Inflammatory macrophage treated with lipopolysaccharide for 1 hour (primary cell): ENCODE data around the gene EGFLAM.

Experiments
- DNase-seq, 2 donors: peaks; one replicate each; pipeline ENCODE4 v3.0.0-alpha.2; 2020 to 2022

EGFLAM gene

DNA sequence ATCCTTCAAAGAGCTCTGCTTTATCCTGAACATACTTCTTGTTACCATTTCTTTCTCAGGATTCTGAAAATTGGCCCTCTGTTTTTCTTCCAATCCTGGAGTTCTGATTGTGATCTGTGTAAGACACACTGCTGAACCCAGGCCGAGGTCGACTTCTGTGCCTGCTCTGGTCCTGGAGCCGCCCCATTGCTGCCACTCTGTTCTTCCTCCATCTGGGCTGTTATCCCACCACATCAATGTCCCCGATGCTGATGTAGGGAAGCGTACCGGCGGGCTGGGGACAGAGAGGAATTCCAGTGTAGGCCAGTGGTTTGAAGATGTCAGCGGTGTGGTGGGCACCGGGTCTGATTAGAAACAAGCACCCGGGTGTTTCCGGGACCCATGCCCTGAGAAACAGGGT, 195.6 kb downstream of the EGFLAM start:
- DNase-seq = no peak

DNA sequence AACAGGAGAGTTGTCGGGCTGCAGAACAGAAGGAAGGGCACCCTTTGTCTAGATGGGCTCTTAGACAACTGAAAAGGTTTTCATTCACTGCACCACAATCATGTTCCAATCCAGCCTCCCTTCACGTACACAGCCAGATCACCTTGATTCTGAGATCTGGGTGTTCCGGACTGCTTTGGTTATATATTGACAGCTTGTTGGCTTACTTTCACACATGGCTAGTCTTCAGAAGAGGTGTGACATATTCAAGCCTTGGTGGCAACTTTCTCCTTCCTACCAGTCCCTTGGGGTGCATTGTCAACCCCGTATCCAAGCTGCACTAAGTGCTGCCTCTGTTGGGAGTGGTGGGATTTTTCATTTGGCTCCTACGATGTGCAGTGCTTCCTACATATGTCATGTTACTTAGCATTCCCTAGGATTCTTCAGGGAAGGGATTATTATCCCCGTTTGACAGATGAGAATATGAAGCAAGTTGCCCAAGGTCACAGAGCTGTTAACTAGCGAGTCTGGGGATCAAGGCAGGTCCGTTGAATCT, 197.5 kb downstream of the EGFLAM start:
- DNase-seq = no peak

DNA sequence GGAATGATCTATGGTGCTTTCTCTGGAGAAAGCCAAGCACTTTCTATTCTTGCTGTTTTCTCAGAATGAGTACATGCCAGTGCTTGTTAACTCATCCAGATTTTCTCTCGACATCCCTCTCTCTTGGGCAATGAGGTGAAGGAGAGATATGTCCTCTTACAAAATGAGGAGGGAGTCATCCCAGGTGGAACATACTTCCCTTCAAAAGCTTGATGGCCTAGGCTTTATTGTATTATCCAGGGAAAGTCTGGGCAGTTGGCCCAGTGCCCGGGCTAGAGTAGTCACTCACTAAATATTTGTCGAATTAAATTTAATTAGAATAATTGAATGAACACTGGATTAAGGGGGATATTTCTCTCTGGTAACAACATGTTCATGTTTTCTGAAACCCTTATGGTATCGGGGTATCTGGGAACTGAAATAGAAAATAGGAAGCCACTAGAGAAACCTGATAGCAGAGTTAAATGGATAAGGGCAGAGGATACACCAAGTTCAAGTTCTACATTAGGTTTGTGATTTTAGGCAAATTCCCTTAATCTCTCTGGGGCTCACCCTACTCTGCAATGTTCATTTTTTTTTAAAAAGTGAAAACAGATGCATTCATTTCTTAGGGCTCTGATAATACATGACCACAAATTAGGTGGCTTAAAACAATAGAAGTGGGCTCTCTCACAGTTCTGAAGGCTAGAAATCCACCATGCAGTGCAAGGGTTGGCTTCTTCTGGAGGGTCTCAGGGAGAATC, 198.5 kb downstream of the EGFLAM start:
- no peak for DNase-seq

DNA sequence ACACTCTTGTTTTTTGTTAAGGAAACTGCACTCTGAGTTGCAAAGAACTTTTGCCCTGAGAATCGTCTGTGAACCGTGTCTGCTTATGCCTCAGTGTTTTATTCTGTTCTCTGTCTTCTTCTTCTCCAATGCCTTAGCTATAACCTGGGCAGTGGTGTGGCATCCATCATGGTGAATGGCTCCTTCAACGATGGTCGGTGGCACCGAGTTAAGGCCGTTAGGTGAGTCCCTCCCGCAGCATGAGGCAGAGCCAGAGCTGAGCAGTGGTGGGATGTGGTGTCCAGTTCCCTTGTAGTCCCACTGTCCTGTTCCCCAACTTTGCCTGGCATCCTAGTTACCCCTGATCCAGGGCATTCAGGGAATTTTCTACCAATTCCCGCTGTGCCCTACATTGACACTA, 199.8 kb downstream of the EGFLAM start:
- no peak for DNase-seq

DNA sequence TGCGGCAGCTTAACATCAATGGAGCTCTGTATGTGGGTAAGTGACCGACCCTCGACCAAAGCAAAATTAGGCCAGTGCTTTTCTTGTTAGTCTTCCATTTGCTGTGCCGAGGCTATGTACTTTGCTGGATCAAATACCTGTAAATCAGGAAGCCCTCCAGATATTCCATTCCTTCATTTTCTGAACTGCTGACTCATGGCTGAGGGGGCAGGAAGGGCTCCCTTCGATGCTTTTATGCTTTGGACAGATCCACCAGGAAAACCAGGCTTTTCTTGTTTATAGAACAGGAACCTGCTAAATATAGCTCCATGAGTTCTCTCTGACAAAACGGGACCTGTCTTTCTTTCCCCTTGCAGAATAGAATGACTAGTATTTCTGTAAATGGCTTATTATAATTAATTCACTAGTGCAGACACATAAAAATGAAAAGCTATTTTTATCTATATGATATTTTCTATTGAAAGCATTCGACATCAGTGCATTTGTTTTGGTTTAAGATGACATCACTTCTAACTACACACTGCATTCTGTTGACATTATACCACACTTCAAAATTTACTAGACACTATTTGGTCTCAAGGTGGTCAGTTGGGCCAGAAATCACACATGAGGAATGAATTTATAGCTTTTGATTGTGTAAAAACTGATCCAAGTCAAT, 204.7 kb downstream of the EGFLAM start:
- no peak for DNase-seq

DNA sequence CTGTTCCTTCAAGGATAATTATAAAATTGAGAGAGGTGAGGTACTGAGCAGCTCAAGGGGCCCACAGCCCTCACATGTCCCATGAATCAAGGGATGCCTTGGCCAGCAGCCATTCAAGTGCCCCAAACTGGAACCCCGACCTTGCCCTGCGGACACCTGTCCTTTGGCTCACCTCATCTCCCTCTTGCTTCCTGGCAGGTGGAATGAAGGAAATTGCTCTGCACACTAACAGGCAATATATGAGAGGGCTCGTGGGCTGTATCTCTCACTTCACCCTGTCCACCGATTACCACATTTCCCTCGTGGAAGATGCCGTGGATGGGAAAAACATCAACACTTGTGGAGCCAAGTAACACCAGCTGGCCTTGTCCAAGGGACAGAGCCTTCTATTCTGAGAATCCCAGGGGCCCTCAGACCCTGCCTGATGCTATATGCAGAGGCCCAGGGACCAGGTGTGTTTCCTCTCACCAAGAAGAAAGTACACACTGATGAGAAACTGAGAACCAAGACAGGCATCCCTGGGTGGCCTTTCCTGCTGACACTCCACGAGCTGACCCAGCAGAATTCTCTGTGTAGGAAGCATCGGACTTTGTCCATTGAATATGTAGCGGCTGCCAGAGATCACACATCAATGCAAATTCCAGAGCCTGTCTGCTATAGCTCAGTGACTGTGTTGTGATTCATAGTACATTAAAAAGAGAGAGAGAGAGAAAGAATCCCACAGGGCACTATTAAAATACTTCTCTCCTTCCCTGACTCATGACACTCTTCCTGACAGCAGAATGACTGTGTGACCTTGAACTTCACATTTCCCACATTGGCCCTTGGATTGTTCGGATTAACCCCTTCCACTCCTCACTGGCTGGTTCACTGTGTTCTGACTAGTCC, 205.5 kb downstream of the EGFLAM start:
- no peak for DNase-seq

DNA sequence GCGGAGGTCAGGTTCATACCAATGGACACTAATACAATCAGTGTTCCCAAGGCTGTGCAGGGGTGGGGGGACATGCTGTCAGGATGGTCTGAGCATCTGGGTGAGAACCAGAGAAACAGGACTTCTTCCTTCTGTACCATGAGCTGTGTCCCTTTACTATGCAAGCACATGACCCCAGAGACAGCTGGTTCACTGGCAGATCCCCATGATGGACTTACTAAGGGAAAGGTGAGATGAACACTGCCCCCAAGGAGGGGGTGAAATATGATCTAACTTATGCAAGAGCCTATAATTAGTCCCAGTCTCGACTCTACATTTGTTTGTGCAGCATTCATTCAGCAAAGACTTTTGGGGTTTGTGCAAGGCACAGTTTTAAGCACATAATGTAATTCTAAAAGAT, 206.7 kb downstream of the EGFLAM start:
- no peak for DNase-seq

DNA sequence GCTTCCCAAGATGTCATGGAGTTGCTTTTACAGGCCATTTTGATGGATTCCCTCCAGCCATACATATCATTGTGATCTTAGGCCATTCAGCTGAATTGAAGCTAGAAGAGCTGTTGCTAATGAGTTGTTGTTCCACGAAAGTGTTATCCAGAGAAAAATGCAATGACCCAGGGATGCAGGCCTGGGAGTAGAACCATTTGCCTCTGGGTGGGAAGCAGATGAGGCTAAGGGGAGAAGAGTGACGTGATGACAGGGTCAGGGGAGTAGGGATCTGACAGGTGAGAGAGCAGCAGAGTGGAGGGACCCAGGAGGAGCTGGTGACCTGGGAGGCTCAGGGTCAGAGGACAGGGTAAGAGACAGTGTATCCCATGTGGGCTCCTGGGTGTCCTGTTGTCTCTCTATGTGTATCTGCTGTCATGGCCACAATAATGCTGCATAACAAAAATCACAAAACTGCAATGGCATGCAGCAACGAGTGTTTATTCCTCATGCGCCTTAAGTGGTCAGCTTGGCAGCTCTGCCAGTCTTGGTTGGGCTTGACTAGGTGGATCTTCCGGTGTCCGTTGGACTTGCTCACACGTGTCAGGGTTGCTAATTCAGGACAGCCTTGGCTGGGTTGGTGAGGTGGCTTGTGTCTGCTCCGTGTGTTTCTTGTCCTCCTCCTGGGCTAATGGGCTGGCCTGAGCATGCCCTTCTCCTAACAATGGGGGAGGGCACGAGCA, 207.5 kb downstream of the EGFLAM start:
- no peak for DNase-seq

DNA sequence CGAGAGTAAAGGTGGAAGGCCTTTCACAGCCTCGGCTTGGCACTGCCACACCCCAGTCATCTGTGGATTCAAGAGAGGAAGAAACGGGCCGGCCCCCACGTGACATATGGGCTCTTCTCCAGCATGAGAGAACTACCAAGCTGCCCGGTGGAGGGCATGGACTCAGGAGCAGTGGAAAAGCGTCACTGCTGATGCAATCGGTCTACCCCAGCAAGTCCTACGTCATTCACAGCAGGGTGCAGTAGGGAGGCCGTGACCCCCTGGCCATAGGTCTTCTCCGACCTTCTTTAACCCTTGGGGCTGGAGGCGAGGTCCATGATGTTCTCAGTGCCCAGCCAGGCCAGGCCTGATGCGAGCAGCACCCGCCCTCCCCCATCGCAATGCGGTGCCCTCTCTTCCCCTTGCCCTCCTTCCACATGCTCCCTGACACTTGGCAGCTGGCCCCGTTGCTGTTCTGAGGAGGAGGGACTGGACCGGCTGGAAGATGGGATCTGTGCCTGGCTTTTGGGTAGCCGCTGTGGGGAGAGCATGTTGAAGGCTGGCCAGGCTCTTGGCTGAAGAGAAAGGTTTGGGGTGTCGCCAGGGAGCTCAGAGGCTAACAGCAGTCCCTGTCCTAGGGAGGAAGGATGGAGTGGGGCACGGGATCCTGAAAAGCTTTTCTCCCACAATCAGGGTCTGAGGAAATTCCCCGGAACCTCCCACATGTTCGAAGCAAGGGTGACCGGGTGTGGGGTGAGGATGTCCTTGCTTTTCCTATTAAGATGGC, 208.2 kb downstream of the EGFLAM start:
- DNase-seq = no peak

DNA sequence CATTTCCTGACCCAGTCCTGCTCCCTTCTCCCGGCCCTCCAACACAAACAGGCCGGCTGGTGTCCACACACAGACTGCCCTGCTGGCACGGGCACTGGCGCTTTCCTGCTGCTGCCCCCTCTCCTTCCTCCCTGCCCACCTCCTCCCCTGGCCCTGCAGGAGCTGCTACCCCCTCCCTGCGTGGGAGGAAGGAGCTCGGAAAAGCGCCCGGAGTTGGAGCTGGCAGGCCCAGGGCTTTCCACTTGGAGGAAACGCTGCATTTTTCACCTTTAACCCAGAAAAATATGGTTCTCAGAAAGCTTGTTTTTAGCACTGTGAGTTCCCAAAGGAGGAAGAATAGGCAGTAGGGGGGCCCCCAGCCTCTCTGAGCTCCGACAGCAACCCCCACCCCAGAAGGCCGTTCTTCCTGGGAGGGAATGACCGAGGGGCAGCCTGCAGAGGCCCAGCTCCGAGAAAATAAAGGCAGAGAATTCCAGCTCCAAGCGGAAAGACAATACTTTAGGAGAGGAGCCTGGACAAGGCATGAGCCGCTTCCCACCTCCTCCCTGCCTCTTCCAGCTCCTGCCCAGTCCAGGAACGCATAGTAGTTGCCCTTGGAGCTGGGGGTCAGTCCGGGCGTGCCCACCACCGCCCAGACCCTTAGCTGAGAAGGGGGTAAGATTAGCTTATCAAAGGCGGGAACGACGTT, 209.1 kb downstream of the EGFLAM start:
- DNase-seq = no peak

DNA sequence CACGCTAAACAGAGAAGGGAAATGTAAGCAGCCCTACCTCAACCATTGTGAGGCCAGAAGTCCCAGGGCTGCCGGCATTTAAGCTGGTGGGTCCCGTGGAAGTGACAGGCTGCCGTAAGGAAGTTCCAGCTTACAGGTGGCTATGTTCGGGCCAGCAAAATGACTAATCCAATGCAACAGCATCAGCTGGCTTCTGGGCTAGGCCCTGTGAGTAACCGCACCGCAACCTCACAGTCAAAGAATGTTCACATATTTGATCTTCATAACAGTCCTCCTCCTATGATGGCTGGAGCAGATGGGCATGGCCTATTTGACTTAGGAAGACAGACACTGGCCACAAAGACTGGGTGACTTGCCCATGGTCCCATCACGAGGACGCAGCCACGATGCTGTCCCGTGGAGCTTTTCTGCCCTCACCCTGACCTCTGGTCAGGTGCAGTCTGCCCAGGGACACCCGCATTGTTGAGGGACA, 209.9 kb downstream of the EGFLAM start:
- no peak for DNase-seq

DNA sequence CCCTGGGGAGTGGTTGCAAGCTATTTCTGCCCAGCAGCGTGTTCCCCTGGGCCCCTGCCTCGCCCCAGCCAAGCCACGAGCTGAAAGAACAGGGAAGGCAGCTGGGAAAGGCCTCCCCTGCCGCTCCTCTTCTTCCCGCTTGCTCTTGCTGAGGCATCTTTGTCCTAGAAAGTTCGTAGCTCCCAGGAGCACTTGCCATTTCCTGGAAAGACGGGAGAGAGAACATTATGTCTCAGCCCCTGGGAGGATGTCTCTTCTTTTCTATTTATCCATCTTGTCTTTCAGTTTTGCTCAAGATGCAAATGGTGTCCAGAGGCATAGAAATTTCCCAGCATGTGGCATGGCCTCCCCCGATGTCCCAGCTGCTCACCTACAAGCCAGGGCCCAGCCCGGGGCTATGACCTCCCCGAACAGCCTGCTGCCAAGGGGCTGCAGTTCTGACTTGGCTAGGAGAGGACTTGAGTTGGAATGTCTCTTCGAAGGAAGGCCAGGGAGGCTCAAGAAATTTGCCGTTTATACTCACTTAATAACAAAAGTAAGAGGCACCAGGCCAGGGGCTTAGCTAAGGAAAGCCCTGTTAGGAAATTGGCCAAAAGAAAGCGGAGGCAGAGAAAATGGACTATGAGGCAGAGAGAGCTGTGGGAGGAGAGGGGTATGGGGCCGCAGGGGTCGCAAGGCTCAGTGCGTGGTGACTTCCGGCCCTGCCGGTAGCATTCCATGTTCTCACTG, 210.8 kb downstream of the EGFLAM start:
- DNase-seq = no peak

DNA sequence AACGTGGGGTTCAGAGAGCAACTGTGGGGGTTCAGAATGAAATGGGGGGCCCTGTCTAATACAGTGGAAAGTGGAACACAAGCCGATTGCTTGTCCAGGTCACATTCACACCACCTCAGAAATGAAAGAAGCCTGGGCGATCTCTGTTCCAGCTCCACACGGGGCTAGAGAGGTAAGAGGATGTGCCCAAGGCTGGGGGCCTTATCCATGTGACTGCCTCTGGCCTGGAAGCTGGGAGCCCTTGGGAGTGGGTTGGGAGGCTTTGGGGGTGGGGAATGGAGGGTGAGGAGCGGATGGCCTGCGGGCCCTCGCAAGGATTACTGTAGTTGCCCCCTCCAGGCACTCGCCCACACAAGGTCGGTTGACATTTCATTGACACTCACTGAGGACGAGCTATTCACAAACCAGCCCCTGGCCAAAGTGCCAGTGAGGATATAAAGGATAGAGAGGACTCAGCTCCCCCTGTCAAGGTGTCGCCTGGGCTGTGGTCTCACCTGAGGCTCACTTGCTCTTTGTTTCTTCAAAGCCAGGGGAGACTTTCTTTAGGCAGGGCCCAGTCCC, 211.4 kb downstream of the EGFLAM start:
- DNase-seq = no peak

DNA sequence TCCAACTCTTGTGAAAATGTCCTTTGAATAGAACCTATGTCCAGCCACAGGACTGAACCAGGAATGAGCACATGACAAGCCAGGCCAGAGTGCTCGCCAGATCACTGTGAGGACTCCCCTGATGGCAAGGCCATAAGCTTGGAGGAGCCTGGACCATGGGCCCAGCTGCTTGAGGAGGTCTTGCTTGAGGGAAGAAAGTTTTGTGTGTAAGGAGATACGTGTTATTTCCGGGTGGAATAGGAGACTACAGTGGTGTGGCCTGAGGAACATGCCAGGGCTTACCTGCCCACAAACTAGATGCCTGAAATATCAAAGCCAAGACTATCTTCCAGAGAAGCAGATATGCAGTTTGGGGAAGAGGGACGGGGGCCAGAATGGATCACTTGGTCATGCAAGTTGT, 213.3 kb downstream of the EGFLAM start:
- no peak for DNase-seq

DNA sequence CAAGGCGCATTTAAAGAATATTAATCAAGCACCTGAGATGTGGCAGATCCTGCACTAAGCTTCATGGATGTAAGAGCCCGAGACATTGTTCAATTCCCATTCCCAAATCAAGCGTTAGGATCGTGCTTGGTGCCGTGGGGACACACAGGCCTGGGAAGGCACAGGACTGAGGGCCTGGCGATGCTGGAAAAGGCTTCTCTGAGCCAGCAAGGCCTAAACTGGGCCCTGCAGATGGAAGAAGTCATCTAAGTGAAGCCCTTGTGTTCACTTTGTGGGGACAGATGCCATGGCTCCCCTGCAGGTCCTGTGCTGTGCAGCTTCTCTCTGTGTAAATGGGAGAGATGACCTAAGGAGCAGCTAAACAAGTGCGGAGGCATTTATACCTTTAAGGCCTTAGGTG, 214.2 kb downstream of the EGFLAM start:
- DNase-seq = no peak

DNA sequence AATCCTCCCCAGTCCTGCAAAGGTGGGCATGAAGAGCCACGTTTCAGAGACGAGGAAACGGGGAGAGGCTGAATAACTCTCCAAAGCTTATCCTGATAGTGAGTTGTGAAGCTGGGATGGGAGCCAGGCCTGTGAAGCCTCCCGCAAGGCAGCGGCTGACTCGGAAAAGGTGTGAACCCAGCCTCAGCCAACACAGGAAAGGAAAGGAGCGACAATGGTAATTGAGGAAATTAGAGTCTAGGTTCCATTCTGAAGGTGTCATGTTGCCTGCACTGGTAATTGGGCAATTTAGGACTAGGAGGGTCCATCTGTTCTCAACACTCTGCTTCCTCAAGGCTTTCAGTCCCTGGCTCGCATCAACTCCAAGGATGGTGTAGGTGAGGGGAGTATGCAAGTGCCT, 214.6 kb downstream of the EGFLAM start:
- DNase-seq = no peak

DNA sequence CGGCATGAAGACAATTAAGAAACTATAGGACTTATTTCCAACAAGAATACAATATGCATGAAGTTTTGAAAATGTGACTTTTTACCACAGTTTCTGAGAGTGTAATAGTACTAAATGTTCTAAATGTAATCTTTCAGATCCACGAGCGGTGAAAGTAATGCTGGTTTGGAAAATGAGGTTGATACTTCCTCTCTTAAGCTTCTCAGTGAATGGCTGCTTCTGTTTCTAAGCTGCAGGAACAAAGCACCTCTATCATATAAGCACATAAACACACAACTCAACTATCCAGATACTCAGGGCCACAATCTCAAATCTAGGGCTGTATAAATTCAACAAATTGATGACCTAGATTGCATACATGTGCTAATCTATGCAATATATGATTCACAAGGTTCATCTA, 219.8 kb downstream of the EGFLAM start:
- no peak for DNase-seq

DNA sequence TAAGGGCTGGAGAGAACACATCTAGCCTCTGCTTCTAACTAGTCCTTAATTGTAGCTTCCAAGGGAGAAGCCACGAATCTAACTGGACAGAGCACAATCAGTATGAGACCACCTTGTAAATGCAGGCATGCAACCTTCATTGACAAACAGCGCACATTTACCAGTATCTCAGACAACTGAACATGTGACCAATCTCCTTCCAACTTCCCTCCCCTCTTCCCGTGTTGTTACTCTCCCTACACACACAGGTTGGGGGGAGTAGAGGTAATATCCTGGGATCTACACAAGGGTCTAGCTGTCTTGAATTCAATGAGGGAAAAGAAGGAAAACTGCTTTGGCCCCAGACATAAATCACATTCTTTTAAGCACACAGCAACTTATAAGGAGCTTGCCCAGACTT, 220.5 kb downstream of the EGFLAM start:
- DNase-seq = no peak

DNA sequence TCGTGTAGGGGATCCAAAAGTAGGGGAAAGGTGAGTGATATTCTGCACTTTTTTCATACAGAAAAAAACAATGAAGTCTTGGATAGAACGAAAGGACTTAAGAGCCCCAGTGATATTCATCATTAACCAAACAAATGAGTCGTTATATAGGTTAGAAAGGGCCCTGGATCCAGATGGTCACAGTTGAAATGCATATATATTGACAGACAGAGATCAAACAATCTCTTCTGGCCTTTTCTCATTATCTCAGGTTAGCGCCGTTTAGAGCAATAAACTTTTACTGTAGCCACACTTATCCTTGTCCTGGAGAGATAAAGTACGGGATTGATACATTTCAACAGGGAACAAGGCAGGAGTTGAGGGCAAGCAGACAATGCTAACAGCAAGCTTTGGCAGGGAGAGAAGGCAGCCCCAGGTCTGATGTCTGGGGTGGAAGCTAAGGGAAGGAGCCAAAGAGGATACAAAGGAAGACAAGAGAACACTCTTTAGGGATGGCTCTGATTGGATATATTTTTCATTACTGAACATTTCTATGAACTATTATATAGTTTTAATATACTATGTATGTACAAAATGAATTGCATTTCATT, 221.1 kb downstream of the EGFLAM start:
- no peak for DNase-seq
